HG02981 (cell line): ENCODE data around the gene JARID2.
"Not testable (repeated sequence)": the region's sequence is repeated elsewhere in the genome, so short reads cannot be mapped to it uniquely, and the experiment has no call there.

Experiments
- ATAC-seq: cut with Tn5 transposase; IDR thresholded peaks from one replicate; pipeline ENCODE4 v1.9.1; 2021; ENCODE audit warnings: mild to moderate bottlenecking, moderate library complexity; ENCODE audit not compliant: unreplicated experiment

JARID2 gene

GRCh38 chr6:15527838-15528617, 282.2 kb downstream of the JARID2 start:
- ATAC-seq: no peak

- ATAC-seq: no peak
Measured at GRCh38 chr6:15528870-15529269, 283.0 kb downstream of the JARID2 start.

GRCh38 chr6:15530411-15530810, 284.5 kb downstream of the JARID2 start:
- ATAC-seq: no peak

- ATAC-seq: no peak
Measured at GRCh38 chr6:15531973-15532372, 286.1 kb downstream of the JARID2 start.

GRCh38 chr6:15533379-15534026, 287.6 kb downstream of the JARID2 start:
- no peak for ATAC-seq

- no peak for ATAC-seq
Measured at GRCh38 chr6:15534974-15535373, 289.1 kb downstream of the JARID2 start.

GRCh38 chr6:15535495-15536197, 289.8 kb downstream of the JARID2 start:
- ATAC-seq: no peak

- ATAC-seq: no peak
Measured at GRCh38 chr6:15536198-15536955, 290.5 kb downstream of the JARID2 start.

GRCh38 chr6:15538106-15538505, 292.2 kb downstream of the JARID2 start:
- ATAC-seq: no peak

GRCh38 chr6:15538766-15539495, 293.1 kb downstream of the JARID2 start:
- ATAC-seq: no peak

- no peak for ATAC-seq
Measured at GRCh38 chr6:15539722-15540270, 293.9 kb downstream of the JARID2 start.

- ATAC-seq: not testable (repeated sequence)
Measured at GRCh38 chr6:15543332-15543917, 297.6 kb downstream of the JARID2 start.

GRCh38 chr6:15544321-15544900, 298.5 kb downstream of the JARID2 start:
- ATAC-seq: no peak

GRCh38 chr6:15546591-15546990, 300.7 kb downstream of the JARID2 start:
- no peak for ATAC-seq

GRCh38 chr6:15547400-15547799, 301.5 kb downstream of the JARID2 start:
- no peak for ATAC-seq

- ATAC-seq: no peak
Measured at GRCh38 chr6:15549371-15549770, 303.5 kb downstream of the JARID2 start.

- no peak for ATAC-seq
Measured at GRCh38 chr6:15550546-15551123, 304.8 kb downstream of the JARID2 start.

GRCh38 chr6:15551262-15551661, 305.4 kb downstream of the JARID2 start:
- ATAC-seq: no peak

GRCh38 chr6:15551798-15552197, 305.9 kb downstream of the JARID2 start:
- no peak for ATAC-seq
